ENCODE measurements around the gene NEURL1. TPM values are rescaled to one million over a fixed set of nuclear protein-coding genes. Genes with fewer than 3 reads are reported as not detected.

Gene NEURL1
- total RNA-seq, 2 experiments from 2014 or later = 0.47 TPM; not detected in 1

DNA sequence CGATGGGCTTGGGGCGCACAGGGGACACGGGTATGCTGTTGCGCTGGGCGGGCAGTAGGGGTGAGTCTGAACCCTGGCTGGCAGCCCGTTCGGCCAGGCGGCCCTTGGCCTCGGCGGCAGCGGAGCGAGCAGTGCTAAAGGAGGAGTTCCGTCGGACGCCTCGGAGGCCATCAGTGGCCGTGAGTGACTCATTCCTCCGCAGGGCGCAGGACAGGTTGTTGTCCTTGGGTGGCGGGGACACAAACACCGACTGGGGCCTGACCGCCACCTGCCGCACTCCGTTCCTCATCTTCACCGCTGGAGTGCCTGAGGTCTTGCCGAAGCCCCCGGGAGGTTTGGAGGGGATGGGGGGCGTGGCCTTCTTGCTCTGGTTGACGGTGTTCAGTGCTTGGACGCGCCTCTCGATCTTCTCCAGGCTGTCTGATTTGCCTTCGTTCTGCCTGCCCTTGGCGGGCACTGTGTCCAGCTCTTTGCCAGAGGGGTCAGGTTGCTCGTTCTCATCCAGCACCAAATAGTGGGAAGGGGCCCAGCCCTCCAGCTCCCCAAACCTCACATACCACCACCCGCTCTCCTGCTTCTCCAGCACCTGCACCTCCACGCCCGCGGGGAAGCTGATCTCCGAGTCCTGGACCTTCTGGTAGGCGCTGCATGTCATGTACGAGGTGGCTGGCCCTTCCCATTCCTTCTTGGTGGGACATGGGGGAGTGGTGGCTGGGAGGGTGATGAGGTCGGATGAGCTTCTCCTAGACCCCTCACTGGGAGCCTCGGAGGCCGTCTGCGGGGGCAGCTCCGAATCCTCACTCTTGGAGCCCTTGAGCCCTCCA lies 108.7 kb downstream of the NEURL1 start:
- Histone ChIP-seq H4K20me1 (ENCODE audit: insufficient read depth, low read length) (no peaks in the 10 kb centered on the region), H3K27ac (ENCODE audit: low read depth, low read length, poor library complexity, severe bottlenecking) (no peak overlapping the region), H3K4me3 (ENCODE audit: low read depth, low read length, poor library complexity, severe bottlenecking) (no peak overlapping the region), H3K9me2 (ENCODE audit: insufficient read depth, low read length) (no peaks in the 10 kb centered on the region), H3K36me3 (ENCODE audit: insufficient read depth, low read length) (no peaks in the 10 kb centered on the region), H2AFZ (ENCODE audit: low read length) (no peak overlapping the region), H3K4me1 (ENCODE audit: insufficient read depth, low read length, poor library complexity, severe bottlenecking) (no peaks in the 10 kb centered on the region), H3K79me2 (ENCODE audit: insufficient read depth, low read depth, low read length) (no peaks in the 10 kb centered on the region), H3K9me3 (ENCODE audit: low read length) (no peaks in the 10 kb centered on the region), H3K4me2 (ENCODE audit: low read length) (no peak overlapping the region)
- ChIA-PET POLR2A (no interaction called here), CTCF (ENCODE audit: unreplicated experiment) (no interaction called here)
- no peak for DNase-seq (ENCODE audit: low spot score)
- intact Hi-C loops (cut with micrococcal nuclease; ENCODE audit: unreplicated experiment) = no loop called here
- TF ChIP-seq, protein P1, sequence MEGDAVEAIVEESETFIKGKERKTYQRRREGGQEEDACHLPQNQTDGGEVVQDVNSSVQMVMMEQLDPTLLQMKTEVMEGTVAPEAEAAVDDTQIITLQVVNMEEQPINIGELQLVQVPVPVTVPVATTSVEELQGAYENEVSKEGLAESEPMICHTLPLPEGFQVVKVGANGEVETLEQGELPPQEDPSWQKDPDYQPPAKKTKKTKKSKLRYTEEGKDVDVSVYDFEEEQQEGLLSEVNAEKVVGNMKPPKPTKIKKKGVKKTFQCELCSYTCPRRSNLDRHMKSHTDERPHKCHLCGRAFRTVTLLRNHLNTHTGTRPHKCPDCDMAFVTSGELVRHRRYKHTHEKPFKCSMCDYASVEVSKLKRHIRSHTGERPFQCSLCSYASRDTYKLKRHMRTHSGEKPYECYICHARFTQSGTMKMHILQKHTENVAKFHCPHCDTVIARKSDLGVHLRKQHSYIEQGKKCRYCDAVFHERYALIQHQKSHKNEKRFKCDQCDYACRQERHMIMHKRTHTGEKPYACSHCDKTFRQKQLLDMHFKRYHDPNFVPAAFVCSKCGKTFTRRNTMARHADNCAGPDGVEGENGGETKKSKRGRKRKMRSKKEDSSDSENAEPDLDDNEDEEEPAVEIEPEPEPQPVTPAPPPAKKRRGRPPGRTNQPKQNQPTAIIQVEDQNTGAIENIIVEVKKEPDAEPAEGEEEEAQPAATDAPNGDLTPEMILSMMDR (conservative IDR thresholded peaks at IDR 0.05; ENCODE audit: low read length) = no peak
- TF ChIP-seq EZH2phosphoT487 (IDR thresholded peaks at IDR 0.05; ENCODE audit: borderline replicate concordance, low read depth, low read length) = no peak
- no TSS peak for BruUV-seq (replicated peaks)

DNA sequence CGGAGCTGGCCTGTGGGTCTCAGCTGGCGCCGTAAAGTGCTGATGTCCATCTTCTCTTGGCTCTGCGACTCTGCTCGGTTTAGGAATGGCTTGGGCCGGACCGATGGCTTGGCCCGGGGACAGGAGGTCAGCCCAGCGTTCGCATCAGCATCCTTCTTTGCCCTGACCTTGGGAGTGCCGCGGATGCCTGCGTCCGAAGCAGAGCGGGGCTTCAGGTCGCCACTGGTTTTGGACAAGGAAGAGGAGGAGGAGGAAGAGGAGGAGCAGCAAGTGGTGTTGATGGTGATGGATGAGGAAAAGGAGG lies 109.3 kb downstream of the NEURL1 start:
- POLR2A ChIA-PET = no interaction called here
- H3K36me3 ChIP-seq (ENCODE audit: insufficient read depth, low read length) = no peaks in the 10 kb centered on the region
- no peaks in the 10 kb centered on the region for H3K9me3 ChIP-seq (ENCODE audit: low read length)
- H3K4me3 ChIP-seq (ENCODE audit: low read depth, low read length, poor library complexity, severe bottlenecking) = no peak overlapping the region
- no peak overlapping the region for H2AFZ ChIP-seq (ENCODE audit: low read length)
- CTCF ChIA-PET (ENCODE audit: unreplicated experiment) = no interaction called here
- H3K4me1 ChIP-seq (ENCODE audit: insufficient read depth, low read length, poor library complexity, severe bottlenecking) = no peaks in the 10 kb centered on the region
- H3K27ac ChIP-seq (ENCODE audit: low read depth, low read length, poor library complexity, severe bottlenecking) = no peak overlapping the region
- BruUV-seq (replicated peaks) = no TSS peak
- no peaks in the 10 kb centered on the region for H4K20me1 ChIP-seq (ENCODE audit: insufficient read depth, low read length)
- intact Hi-C loops (cut with micrococcal nuclease; ENCODE audit: unreplicated experiment) = no loop called here
- no peaks in the 10 kb centered on the region for H3K9me2 ChIP-seq (ENCODE audit: insufficient read depth, low read length)
- DNase-seq (ENCODE audit: low spot score) = no peak
- H3K79me2 ChIP-seq (ENCODE audit: insufficient read depth, low read depth, low read length) = no peaks in the 10 kb centered on the region
- TF ChIP-seq EZH2phosphoT487 (IDR thresholded peaks at IDR 0.05; ENCODE audit: borderline replicate concordance, low read depth, low read length) = no peak
- TF ChIP-seq, protein P1 (conservative IDR thresholded peaks at IDR 0.05; ENCODE audit: low read length) = no peak
- H3K4me2 ChIP-seq (ENCODE audit: low read length) = no peak overlapping the region

DNA sequence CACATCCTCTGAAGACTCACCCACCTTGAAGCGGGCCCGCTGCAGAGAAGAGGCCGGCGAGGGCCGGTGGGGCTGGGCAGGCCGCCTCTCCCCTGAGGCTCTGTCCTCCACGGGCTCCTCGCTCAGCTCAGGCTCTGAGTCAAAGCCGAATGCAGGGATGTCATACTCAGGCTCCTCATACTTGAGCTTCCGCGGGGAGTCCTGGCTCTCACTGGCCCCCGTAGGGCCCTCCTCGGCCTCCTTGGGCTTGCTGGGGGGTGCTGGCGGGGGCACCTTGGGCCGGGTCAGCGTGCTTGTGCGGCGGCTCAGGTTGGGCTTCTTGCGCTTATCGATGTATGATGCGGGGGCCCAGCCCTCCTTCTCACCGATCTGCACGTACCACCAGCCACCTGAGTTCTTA lies 109.9 kb downstream of the NEURL1 start:
- no peaks in the 10 kb centered on the region for H3K9me3 ChIP-seq (ENCODE audit: low read length)
- intact Hi-C loops (cut with micrococcal nuclease; ENCODE audit: unreplicated experiment) = no loop called here
- H3K4me1 ChIP-seq (ENCODE audit: insufficient read depth, low read length, poor library complexity, severe bottlenecking) = no peaks in the 10 kb centered on the region
- no TSS peak for BruUV-seq (replicated peaks)
- H3K4me2 ChIP-seq (ENCODE audit: low read length) = no peak overlapping the region
- no peak for TF ChIP-seq EZH2phosphoT487 (IDR thresholded peaks at IDR 0.05; ENCODE audit: borderline replicate concordance, low read depth, low read length)
- no peaks in the 10 kb centered on the region for H3K36me3 ChIP-seq (ENCODE audit: insufficient read depth, low read length)
- no peaks in the 10 kb centered on the region for H3K9me2 ChIP-seq (ENCODE audit: insufficient read depth, low read length)
- CTCF ChIA-PET (ENCODE audit: unreplicated experiment) = no interaction called here
- no peak overlapping the region for H2AFZ ChIP-seq (ENCODE audit: low read length)
- no peak for DNase-seq (ENCODE audit: low spot score)
- POLR2A ChIA-PET = no interaction called here
- H4K20me1 ChIP-seq (ENCODE audit: insufficient read depth, low read length) = no peaks in the 10 kb centered on the region
- H3K4me3 ChIP-seq (ENCODE audit: low read depth, low read length, poor library complexity, severe bottlenecking) = no peak overlapping the region
- no peak overlapping the region for H3K27ac ChIP-seq (ENCODE audit: low read depth, low read length, poor library complexity, severe bottlenecking)
- no peaks in the 10 kb centered on the region for H3K79me2 ChIP-seq (ENCODE audit: insufficient read depth, low read depth, low read length)
